ENCODE data around the gene CRYBB2.

DNA sequence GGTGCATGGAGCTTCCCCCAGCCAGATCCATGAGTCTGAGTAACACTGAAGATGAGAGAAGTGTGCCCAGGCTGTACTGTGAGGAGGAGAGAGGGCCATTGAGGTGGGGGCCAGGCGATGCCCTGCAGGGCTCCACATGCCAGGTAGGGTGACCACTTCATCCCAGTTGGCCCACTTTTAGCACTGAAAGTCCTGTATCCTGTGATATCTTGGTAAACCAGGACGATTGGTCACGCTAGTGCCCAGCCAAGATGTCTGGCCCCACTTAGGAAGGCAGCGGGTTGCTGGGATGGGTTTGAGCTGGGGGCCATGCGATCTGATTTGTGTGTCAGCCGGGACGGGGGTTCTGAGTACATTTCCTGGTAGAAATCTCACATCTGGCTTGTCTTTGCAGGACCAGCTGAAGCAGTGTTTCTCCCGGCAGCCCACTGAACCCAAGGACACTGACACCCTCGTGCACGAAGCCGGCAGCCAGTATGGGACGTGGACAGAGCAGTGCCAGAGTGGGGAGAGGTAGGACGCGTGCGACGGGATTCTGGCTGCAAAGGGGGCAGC, 48.9 kb upstream of the CRYBB2 start:
- TF ChIP-seq CTCF (IDR thresholded peaks at IDR 0.05; ENCODE audit: low read depth, low read length) (no peak), MYC (IDR thresholded peaks at IDR 0.05; ENCODE audit: low read depth, low read length) (no peak), POLR2A (IDR thresholded peaks at IDR 0.05; ENCODE audit: extremely low read depth, insufficient read length) (no peak), MAX (IDR thresholded peaks at IDR 0.05; ENCODE audit: low read depth, low read length) (no peak)
